T-helper 2 cell treated with Interferon-gamma antibody and Interleukin-4, amounts not matched to agents 5 μg/mL and 100 μg/mL, for 36 hours (primary cell): Measurements from ENCODE around the gene UNK.
A peak's percentile ranks its signal among the peaks of the same experiment; 100 is the strongest.
"Not testable (repeated sequence)": the region's sequence is repeated elsewhere in the genome, so short reads cannot be mapped to it uniquely, and the experiment has no call there.

Experiments used
- DNase-seq: peaks from one replicate; pipeline ENCODE4 v3.0.0; 2021; ENCODE audit warnings: low spot score
- H3K27ac Mint-ChIP-seq: one replicate; pipeline ENCODE4 v1.8.0; 2021; ENCODE audit warnings: mild to moderate bottlenecking, mixed read lengths
- H3K27me3 Mint-ChIP-seq: one replicate; pipeline ENCODE4 v1.8.0; 2021; ENCODE audit warnings: low read depth, mixed read lengths
- H3K36me3 Mint-ChIP-seq: one replicate; pipeline ENCODE4 v1.8.0; 2021; ENCODE audit warnings: low read depth, mixed read lengths
- H3K4me1 Mint-ChIP-seq: one replicate; pipeline ENCODE4 v1.8.0; 2021; ENCODE audit warnings: low read depth, mixed read lengths
- H3K4me3 Mint-ChIP-seq: one replicate; pipeline ENCODE4 v1.8.0; 2022; ENCODE audit warnings: mild to moderate bottlenecking, moderate library complexity, mixed read lengths
- H3K9me3 Mint-ChIP-seq: one replicate; pipeline ENCODE4 v1.8.0; 2021; ENCODE audit warnings: mixed read lengths

UNK gene

DNA sequence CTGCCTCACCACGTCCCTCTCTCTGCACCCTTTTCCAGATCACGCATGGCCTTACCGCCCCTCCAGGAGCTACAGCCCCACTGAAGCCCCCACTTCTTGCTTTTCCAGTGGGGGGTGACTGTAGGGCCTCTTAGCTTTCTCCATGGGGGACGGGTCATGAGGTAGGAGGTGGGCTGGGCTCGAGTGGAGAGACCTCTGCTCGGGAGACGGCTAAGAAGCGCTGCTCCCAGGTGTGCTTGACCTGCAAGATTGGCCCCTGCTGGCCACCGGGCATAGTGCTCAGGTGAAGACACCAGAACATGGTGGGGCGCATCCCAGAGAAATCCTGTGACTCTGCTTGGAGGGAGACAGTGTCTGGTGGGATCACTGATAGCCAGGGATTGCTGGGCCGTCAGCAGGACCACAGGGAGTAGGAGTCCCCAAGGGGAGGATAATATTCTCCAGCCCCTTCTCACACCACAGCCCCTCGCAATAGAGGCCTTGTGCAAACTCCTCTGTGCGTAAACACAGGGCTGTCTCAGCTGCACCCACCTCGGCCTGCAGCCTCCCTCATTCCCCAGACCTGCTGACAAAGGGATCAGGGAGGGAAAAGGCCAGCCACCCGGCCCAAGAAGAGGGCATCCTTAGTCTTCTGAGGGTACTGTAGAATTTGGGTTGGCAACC is 10.7 kb upstream of the UNK start:
- peaks cover 24% of the 10 kb centered on the region for H3K4me1 Mint-ChIP-seq
- DNase-seq = no peak
- H3K36me3 Mint-ChIP-seq = peaks cover 36% of the 10 kb centered on the region
- H3K4me3 Mint-ChIP-seq = no peak overlapping the region
- H3K27ac Mint-ChIP-seq = no peak overlapping the region
- no peaks in the 10 kb centered on the region for H3K27me3 Mint-ChIP-seq
- no peaks in the 10 kb centered on the region for H3K9me3 Mint-ChIP-seq

DNA sequence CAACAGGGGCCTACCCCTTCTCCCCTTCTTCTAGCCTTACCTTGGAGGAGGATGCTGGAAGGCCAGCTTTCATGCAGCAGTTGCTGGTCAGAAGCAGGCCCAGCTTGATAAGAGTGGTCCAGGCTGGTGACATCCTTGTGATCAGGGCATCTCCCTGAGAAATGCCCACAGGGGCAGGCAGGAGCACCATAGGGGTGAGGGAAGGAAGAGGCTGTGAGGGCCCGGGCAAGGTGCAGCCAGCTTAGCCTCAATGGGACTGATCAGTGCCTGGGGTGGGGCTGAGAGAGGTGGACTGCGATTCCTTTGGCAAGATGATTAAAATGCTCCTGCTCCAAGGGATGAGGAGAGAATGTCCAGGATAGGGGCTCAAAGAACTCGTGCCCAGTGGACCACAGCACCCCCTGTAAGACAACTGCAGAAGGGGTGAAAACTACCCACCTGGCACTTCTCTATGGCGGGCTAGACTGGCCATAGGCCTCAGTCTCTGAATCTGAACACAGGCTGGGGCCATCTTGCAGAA is 10.1 kb upstream of the UNK start:
- H3K4me3 Mint-ChIP-seq = no peak overlapping the region
- peak overlapping the region; percentile 26 for H3K27ac Mint-ChIP-seq

DNA sequence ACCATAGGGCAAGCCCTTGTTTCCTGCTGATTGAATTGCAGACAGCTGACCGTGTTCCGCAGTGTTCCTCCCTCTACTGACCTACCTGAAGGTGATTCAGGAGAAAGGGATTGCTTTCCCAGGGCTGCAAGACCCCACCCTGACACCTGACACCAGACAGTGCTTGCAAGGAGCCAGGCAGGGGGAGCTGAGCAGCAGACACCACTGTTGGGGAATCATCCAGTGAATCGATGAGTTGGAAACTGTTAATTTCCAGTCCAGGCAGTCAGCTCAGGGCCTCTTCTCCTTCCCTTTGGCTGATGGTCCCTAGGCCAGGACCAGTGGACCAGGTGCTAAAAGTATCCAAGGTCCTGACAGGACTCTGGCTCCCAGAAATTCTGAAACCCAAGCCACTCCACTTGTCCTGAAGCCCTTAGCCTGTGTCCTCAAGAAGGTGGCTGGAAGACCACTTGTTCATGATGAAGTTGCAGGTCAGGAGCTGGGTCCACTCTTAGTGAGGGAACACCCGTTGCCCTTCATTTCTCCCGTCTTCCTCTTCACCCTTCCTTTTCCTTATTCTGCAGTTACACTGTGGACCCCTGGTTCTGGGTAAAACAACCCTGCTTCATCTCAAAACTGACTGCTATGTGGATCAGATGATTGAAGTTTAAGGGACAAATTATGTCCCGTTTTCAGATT is 9.5 kb upstream of the UNK start:
- peak overlapping the region; percentile 57 for H3K27ac Mint-ChIP-seq
- DNase-seq = no peak
- H3K36me3 Mint-ChIP-seq = peaks cover 40% of the 10 kb centered on the region
- H3K27me3 Mint-ChIP-seq = peaks cover 3% of the 10 kb centered on the region
- peaks cover 31% of the 10 kb centered on the region for H3K4me1 Mint-ChIP-seq
- no peak overlapping the region for H3K4me3 Mint-ChIP-seq
- H3K9me3 Mint-ChIP-seq = no peaks in the 10 kb centered on the region

More for the DNA sequence above, 10.1 kb upstream of the UNK start:
- DNase-seq = no peak
- peaks cover under 1% of the 10 kb centered on the region for H3K27me3 Mint-ChIP-seq
- H3K36me3 Mint-ChIP-seq = peaks cover 37% of the 10 kb centered on the region
- peaks cover 25% of the 10 kb centered on the region for H3K4me1 Mint-ChIP-seq
- no peaks in the 10 kb centered on the region for H3K9me3 Mint-ChIP-seq

DNA sequence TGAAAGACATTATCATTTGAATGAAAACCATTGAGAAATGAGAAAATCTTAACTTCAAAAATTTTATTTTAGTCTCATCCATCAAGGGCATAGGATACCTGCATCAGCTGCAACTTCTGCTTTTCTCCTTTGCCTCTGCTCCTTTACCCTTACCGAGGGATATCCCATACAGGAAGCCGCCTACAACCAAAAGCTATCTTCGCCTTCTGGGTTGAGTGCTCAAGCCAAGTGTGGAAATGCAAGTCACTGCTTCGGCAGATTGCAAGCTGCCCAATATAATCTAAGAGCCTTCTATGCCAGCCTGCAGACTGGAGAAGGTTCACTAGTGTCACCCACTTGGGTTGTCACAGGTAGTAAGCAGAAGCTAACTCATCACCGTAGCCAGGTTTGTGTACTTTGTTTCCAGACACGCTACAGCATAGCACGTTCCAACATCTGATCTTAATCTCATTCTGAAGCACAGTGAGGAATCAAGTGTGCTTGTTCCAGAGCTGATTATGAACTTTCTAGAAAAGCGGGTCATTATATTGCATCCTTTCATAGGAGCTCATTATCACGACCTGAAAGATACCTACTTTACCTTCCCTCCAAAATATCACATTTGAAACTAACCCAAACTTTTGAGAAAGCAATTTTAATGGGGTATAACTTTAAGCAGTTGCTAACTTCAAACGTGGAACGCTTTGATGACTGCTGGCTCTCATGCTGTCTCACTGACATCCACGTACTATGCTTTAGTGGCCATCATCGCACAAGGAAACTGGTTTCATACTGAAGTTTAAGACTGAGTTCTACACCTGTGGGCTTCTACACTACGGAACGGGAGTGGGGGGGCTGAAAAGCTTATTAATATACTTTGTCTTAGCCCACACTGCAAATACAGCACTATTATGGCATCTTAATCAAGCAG is 8.0 kb upstream of the UNK start:
- Mint-ChIP-seq H3K27ac (peak overlapping the region; percentile 67), H3K4me3 (peak overlapping the region; percentile 98), H3K27me3 (peaks cover 3% of the 10 kb centered on the region), H3K36me3 (peaks cover 40% of the 10 kb centered on the region), H3K9me3 (no peaks in the 10 kb centered on the region), H3K4me1 (peaks cover 31% of the 10 kb centered on the region)
- no peak for DNase-seq

DNA sequence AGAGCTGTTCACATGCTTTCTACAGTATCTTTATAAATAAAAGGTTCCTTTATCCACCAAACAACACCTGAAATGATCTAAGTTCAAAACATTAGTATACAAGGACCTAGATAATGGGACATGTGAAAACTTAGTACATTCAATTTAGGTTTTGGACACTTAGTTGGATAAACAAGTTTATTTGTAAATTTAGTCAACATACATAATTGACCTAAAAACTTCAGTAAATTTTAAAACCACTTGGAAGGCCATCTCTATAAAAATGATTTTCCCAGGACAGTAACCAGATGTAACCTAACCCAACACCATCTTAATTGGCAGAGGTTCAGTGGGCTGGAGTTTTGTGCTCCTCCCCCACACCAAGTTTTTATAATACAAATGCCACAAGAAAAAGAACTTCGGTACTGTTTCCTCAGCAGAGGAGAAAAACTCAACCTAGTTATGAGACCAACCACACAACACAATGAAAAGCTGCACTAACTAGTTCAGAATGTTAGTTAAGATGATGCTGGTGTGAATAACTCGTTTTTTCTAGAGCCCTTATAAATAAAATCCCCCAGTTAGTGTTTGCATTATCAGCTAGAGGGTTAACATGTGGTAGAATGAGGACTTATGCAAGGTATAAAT is 7.2 kb upstream of the UNK start:
- peaks cover 3% of the 10 kb centered on the region for H3K27me3 Mint-ChIP-seq
- peak overlapping the region; percentile 98 for H3K4me3 Mint-ChIP-seq
- no peaks in the 10 kb centered on the region for H3K9me3 Mint-ChIP-seq
- no peak for DNase-seq
- H3K27ac Mint-ChIP-seq = peak overlapping the region; percentile 67
- peaks cover 40% of the 10 kb centered on the region for H3K36me3 Mint-ChIP-seq
- peaks cover 34% of the 10 kb centered on the region for H3K4me1 Mint-ChIP-seq

DNA sequence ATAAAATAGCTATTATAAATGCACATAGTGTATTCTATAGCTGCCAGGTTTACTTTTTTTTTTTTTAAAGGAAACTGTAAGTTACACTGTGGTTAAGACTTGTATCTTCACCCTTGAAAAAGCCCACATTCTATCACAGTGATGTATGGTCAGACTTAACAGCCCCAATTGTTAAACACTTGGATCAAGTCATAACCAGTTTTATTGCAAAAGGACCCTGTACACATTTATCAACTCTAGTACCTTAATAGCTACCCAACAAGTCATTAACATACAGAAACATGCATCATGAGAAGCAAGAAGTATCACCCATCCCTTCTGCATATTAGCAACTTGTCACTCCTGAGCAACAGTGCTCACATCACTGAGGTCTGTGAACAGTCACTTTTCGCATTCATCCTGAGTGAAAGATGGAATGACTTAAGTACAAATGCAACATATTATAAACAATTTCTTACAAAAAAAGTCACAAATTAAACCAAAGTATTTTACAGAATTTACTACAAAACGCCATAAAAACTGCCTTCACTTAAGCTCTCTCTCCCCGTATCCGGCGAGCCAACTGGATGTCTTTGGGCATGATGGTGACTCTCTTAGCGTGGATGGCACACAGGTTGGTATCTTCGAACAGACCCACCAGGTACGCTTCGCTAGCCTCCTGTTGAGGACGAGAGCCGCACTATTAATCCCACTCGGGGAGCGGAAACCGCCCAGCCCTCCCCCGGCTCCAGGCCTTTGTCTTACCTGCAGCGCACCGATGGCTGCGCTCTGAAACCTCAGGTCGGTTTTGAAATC is 6.3 kb upstream of the UNK start:
- H3K9me3 Mint-ChIP-seq, H3K27me3 Mint-ChIP-seq: not testable (repeated sequence)
- Mint-ChIP-seq H3K4me3 (peak overlapping the region; percentile 98), H3K36me3 (peaks cover 41% of the 10 kb centered on the region), H3K4me1 (peaks cover 37% of the 10 kb centered on the region), H3K27ac (peak overlapping the region; percentile 100)
- DNase-seq = peak; percentile 42

DNA sequence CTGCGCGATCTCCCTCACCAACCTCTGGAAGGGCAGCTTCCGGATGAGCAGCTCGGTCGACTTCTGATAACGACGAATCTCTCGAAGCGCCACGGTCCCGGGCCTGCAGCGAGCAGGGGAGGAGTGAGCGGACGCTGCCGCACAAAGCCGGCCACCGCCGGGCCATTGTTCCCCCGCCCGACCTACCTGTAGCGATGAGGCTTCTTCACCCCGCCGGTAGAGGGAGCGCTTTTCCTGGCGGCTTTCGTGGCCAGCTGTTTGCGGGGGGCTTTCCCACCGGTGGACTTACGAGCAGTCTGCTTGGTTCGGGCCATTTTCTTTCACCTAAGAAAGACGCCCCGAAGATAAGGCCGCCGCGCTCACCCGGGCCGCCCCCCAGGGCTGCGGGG is 5.8 kb upstream of the UNK start:
- H3K9me3 Mint-ChIP-seq = no peaks in the 10 kb centered on the region
- H3K4me1 Mint-ChIP-seq = peaks cover 43% of the 10 kb centered on the region
- H3K27ac Mint-ChIP-seq = peak overlapping the region; percentile 100
- DNase-seq = no peak
- H3K36me3 Mint-ChIP-seq = peaks cover 41% of the 10 kb centered on the region
- peaks cover 3% of the 10 kb centered on the region for H3K27me3 Mint-ChIP-seq
- peak overlapping the region; percentile 98 for H3K4me3 Mint-ChIP-seq

DNA sequence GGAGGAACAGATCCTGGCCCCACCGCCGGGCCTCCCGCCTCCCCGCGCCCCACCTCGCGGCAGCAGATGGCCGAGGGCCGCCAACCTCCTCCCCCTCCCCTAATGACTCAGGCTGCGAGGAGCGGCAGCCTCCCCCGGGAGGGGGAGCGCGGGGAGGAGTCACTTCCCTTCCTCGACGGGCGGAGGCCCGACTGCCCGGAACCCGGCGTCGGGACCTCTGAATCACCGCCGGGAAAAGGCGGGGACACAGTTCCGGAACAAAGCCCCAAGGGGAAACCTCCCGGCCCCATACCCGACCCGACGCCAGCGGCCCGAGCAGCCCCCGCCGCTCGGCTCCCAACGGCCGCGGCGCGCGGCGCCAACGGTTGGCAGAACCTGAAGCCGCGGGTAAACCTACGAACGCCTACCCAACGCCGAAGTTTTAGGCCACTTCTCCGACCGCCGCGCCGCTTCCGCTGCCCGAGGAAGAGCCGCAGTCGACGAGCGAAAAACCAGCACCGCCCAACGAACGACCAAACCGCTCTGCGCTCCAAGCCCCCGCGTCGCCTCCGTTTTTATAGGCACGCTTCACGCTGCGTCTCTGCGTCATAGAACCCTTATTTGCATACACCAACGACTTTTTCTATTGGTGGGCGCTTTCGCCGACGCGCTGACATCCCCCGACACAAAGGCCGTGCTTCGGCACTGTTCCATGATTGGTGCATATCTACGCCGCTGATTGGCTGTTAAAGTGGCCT is 5.2 kb upstream of the UNK start:
- Mint-ChIP-seq H3K27ac (peak overlapping the region; percentile 100), H3K9me3 (no peaks in the 10 kb centered on the region), H3K27me3 (peaks cover 3% of the 10 kb centered on the region), H3K36me3 (peaks cover 41% of the 10 kb centered on the region), H3K4me1 (peaks cover 46% of the 10 kb centered on the region), H3K4me3 (peak overlapping the region; percentile 98)
- DNase-seq = peak; percentile 94

DNA sequence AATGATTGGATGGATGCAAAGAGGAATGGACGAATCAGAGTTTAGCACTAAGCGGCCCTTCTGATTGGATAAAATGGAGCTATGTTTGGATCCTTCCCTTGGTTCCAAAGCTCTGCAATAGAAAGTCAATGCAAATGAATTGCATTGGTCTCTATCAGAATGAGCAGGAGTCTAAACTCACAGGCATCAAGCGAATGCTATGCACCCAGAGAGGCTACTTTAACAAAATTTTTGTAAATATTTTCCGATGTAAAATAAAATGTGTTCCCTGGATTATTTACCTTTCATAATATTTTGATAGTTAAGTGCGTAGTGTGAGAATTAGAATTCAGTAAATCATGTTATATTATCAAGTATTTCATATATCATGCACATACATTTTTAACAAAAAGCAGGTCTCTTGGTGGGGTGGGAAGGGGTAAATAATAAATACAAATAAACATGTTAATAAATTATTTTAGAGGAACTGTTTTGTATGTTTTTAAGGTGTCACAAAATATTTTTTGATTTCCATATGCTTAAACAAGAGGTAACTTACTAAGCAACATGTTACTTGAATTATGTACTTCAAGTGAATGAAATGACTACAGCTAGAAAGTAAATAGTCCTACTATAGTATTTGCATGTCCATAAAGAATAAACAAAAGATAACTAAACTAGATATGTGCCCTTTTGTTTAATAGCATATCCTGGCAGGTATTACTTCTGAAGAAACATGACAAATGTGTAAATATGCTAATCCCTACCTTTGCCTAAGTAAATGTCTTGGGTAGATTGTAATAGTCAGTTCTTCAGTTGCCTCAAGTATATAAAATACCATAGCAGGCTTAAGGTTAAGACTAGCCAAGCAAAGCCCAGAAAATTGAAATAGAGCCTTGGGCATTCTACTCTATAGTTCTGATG is 4.4 kb upstream of the UNK start:
- Mint-ChIP-seq H3K36me3 (peaks cover 41% of the 10 kb centered on the region), H3K27me3 (peaks cover 3% of the 10 kb centered on the region), H3K9me3 (no peaks in the 10 kb centered on the region), H3K4me3 (peak overlapping the region; percentile 98), H3K27ac (peak overlapping the region; percentile 100), H3K4me1 (peaks cover 48% of the 10 kb centered on the region)
- DNase-seq = no peak

DNA sequence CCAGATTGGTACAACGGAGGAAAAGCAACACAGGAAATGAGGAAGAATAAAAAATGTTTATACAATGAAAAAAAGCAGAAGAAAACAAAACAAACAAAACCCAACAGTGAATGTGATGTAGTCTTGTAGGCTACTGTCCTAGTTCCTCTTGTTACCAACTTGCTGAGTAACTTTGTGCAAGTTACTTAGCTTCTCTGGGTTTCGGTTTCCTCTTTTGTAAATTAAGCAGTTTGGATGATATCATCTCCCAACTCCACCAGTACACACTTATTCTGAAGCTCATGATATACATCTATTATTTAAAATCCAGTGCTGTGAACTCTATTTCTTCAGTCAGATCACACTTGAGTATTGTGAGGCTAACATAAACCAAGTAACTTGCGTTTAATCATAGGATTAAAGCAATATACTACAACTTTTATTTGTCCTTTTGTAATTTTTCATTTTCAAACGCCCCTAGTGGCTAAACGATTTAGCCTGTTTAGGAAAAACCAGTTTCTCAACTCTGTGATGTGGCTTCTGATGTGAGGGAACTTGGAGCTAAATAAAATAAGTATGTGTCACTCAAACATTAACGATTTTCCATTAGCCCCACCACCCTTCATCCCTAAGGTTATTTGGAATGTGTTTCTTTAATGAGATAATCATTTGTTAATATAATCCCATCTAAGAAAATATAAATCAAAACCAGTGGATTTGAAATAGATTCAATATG is 1.4 kb upstream of the UNK start:
- peaks cover 22% of the 10 kb centered on the region for H3K36me3 Mint-ChIP-seq
- H3K9me3 Mint-ChIP-seq = no peaks in the 10 kb centered on the region
- peaks cover 3% of the 10 kb centered on the region for H3K27me3 Mint-ChIP-seq
- peaks cover 45% of the 10 kb centered on the region for H3K4me1 Mint-ChIP-seq
- peak overlapping the region; percentile 100 for H3K27ac Mint-ChIP-seq
- DNase-seq = no peak
- peak overlapping the region; percentile 92 for H3K4me3 Mint-ChIP-seq

DNA sequence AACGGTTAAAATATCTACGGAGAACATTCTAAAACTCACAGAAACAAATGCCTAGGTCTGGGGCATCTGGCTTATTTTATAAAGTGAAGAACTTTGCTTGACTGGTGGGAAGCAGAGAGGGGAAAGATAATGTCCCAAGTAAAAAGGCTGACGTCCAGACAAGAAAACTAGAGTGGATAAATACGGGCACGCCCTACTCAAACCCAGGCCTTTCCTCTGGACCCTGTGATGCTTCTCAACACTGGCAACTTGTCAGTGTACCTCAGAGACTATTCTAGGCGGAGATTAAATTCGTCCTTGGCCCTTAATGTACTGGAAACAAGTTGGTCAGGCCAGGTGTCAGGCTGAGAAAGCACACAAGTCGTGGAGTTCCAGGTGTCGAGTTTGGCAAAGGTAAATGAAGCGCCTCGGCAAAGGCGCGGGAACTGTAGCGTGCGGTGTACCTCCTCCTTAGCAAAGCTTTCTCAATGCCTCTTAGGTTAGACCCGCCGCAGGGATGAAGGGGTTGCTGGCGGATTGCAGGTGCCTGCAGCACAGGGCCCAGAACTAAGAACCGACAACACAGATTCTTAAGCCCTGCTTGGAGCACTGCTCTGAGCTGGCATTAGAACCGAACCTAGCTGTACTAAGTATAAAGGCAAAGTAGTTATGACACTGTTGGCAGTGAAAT is 668 bp upstream of the UNK start:
- Mint-ChIP-seq H3K4me1 (peaks cover 44% of the 10 kb centered on the region), H3K4me3 (peak overlapping the region; percentile 92), H3K27me3 (peaks cover 3% of the 10 kb centered on the region), H3K27ac (peak overlapping the region; percentile 100), H3K36me3 (peaks cover 15% of the 10 kb centered on the region), H3K9me3 (no peaks in the 10 kb centered on the region)
- no peak for DNase-seq
